Activated T-helper 2 cell treated with anti-CD3 and anti-CD28 coated beads, Interferon-gamma antibody, Interleukin-2, Interleukin-4, amounts not matched to agents 10 μg/mL and 5 μg/mL and 100 μg/mL, durations not matched to agents 14 hours and 24 hours and 36 hours (primary cell): ENCODE measurements around the gene NGB. TPM values are rescaled to one million over a fixed set of nuclear protein-coding genes. Genes with fewer than 3 reads are reported as not detected.
"Not testable (repeated sequence)": the region's sequence is repeated elsewhere in the genome, so short reads cannot be mapped to it uniquely, and the experiment has no call there.

Source experiments
- DNase-seq: peaks from one replicate; pipeline ENCODE4 v3.0.0; 2021; ENCODE audit warnings: low spot score
- H3K27ac Mint-ChIP-seq: one replicate; pipeline ENCODE4 v1.8.0; 2021; ENCODE audit warnings: mixed read lengths
- H3K27me3 Mint-ChIP-seq: one replicate; pipeline ENCODE4 v1.8.0; 2021; ENCODE audit warnings: low read depth, mixed read lengths
- H3K36me3 Mint-ChIP-seq: one replicate; pipeline ENCODE4 v1.8.0; 2021; ENCODE audit warnings: low read depth, mixed read lengths
- H3K4me1 Mint-ChIP-seq: one replicate; pipeline ENCODE4 v1.8.0; 2021; ENCODE audit warnings: low read depth, mixed read lengths
- H3K4me3 Mint-ChIP-seq: one replicate; pipeline ENCODE4 v1.8.0; 2021; ENCODE audit warnings: low read depth, mild to moderate bottlenecking, moderate library complexity, mixed read lengths
- H3K9me3 Mint-ChIP-seq: one replicate; pipeline ENCODE4 v1.8.0; 2021; ENCODE audit warnings: mixed read lengths
- intact Hi-C: fragments of 100-400 bp; cut with micrococcal nuclease; formaldehyde crosslinking; loops from one replicate; pipeline ENCODE4 v1.15.1; 2023
- total RNA-seq: library from RNA; stranded (reverse); gene quantifications from 2 replicates; pipeline ENCODE4 v1.2.3, GENCODE V29; 2022

The NGB gene
- total RNA-seq, 1 donor from 2014 or later, result not detected

- H3K27ac Mint-ChIP-seq, result no peak overlapping the region
- intact Hi-C loops, result no loop called here
Measured at GRCh38 chr14:77284066-77284465, 13.1 kb upstream of the NGB start.

DNA sequence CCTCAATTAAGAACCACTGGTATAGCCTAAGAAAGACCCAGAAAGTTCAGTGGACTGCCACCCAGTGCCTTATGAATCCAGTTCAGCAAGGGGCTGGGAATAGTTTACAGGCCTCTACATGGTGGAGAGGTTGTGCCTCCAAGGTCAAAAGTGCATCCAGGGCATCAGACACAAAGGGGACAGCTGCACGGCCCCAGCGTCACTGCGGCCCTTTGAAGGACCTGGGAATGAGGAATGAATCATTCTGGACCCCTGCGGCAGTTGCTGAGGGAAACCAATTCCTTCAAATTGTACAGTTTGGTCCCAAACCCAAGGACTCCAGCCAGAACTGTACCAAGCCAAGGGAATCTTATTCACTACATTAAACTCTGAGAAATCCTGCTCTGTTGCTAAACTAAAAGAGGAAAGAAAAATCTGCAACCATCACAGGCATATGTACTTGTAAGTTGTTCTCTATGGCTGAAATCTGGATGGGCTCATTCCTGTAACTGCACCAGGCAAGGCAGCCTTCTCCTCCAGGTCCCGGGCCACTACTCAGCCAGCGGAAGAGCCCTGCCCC is 10.9 kb upstream of the NGB start:
- H3K9me3 Mint-ChIP-seq, result no peaks in the 10 kb centered on the region
- intact Hi-C loops, result no loop called here
- no peaks in the 10 kb centered on the region for H3K27me3 Mint-ChIP-seq
- DNase-seq, result no peak
- H3K4me1 Mint-ChIP-seq, result no peaks in the 10 kb centered on the region
- H3K27ac Mint-ChIP-seq, result no peak overlapping the region
- H3K36me3 Mint-ChIP-seq, result peaks cover 3% of the 10 kb centered on the region
- no peak overlapping the region for H3K4me3 Mint-ChIP-seq

More at GRCh38 chr14:77284066-77284465, 13.1 kb upstream of the NGB start:
- peaks cover 3% of the 10 kb centered on the region for H3K36me3 Mint-ChIP-seq
- no peak for DNase-seq
- no peaks in the 10 kb centered on the region for H3K4me1 Mint-ChIP-seq
- H3K4me3 Mint-ChIP-seq, result no peak overlapping the region
- no peaks in the 10 kb centered on the region for H3K27me3 Mint-ChIP-seq
- no peaks in the 10 kb centered on the region for H3K9me3 Mint-ChIP-seq

- intact Hi-C loops, H3K4me1 Mint-ChIP-seq, DNase-seq, H3K9me3 Mint-ChIP-seq, H3K36me3 Mint-ChIP-seq, H3K27me3 Mint-ChIP-seq, H3K4me3 Mint-ChIP-seq, H3K27ac Mint-ChIP-seq: not testable (repeated sequence)
Measured at GRCh38 chr14:77280921-77281320, 9.9 kb upstream of the NGB start.

DNA sequence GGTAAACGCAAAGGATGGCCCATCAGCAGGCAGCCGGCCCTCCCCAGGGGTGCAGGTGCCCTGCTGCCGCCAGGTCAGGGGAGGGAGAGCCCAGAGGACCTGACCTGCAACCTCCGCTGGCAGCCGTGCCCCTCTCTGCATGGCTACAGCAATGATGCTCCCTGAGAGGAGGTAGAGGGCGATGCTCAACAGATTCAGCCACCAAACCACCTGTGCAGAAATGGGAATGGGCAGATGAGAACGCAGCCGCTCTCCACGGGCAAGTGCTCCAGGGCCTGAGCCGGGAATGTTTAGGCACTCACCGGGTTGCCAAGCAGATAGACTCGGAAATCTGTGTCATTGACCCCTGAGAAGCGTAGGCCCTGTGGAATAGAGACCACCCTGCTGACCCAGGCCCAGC is 8.7 kb upstream of the NGB start:
- Mint-ChIP-seq H3K4me1 (no peaks in the 10 kb centered on the region), H3K36me3 (no peaks in the 10 kb centered on the region), H3K27me3 (no peaks in the 10 kb centered on the region), H3K9me3 (no peaks in the 10 kb centered on the region), H3K4me3 (no peak overlapping the region), H3K27ac (no peak overlapping the region)
- no peak for DNase-seq
- intact Hi-C loops, result no loop called here

GRCh38 chr14:77278461-77279230 is 7.6 kb upstream of the NGB start:
- intact Hi-C loops, result no loop called here
- H3K36me3 Mint-ChIP-seq, result no peaks in the 10 kb centered on the region
- H3K9me3 Mint-ChIP-seq, result no peaks in the 10 kb centered on the region
- no peak for DNase-seq
- no peaks in the 10 kb centered on the region for H3K4me1 Mint-ChIP-seq
- no peak overlapping the region for H3K4me3 Mint-ChIP-seq
- H3K27ac Mint-ChIP-seq, result no peak overlapping the region
- no peaks in the 10 kb centered on the region for H3K27me3 Mint-ChIP-seq

- H3K9me3 Mint-ChIP-seq, result no peaks in the 10 kb centered on the region
- peaks cover 10% of the 10 kb centered on the region for H3K27me3 Mint-ChIP-seq
- intact Hi-C loops, result no loop called here
- DNase-seq, result no peak
- H3K4me3 Mint-ChIP-seq, result no peak overlapping the region
- H3K36me3 Mint-ChIP-seq, result no peaks in the 10 kb centered on the region
- H3K4me1 Mint-ChIP-seq, result no peaks in the 10 kb centered on the region
- H3K27ac Mint-ChIP-seq, result no peak overlapping the region
Measured at GRCh38 chr14:77276959-77277358, 6.0 kb upstream of the NGB start.

GRCh38 chr14:77276295-77276935 is 5.4 kb upstream of the NGB start:
- H3K4me1 Mint-ChIP-seq, result no peaks in the 10 kb centered on the region
- no peaks in the 10 kb centered on the region for H3K9me3 Mint-ChIP-seq
- H3K4me3 Mint-ChIP-seq, result no peak overlapping the region
- H3K27me3 Mint-ChIP-seq, result peaks cover 14% of the 10 kb centered on the region
- no peaks in the 10 kb centered on the region for H3K36me3 Mint-ChIP-seq
- DNase-seq, result no peak
- intact Hi-C loops, result no loop called here
- H3K27ac Mint-ChIP-seq, result no peak overlapping the region

GRCh38 chr14:77275601-77276017 is 4.6 kb upstream of the NGB start:
- no peaks in the 10 kb centered on the region for H3K9me3 Mint-ChIP-seq
- H3K27ac Mint-ChIP-seq, result no peak overlapping the region
- DNase-seq, result no peak
- H3K27me3 Mint-ChIP-seq, result peaks cover 17% of the 10 kb centered on the region
- H3K36me3 Mint-ChIP-seq, result no peaks in the 10 kb centered on the region
- H3K4me3 Mint-ChIP-seq, result no peak overlapping the region
- intact Hi-C loops, result no loop called here
- no peaks in the 10 kb centered on the region for H3K4me1 Mint-ChIP-seq

- DNase-seq, result no peak
- Mint-ChIP-seq H3K9me3 (no peaks in the 10 kb centered on the region), H3K27me3 (peaks cover 20% of the 10 kb centered on the region), H3K4me1 (no peaks in the 10 kb centered on the region), H3K36me3 (no peaks in the 10 kb centered on the region), H3K27ac (no peak overlapping the region), H3K4me3 (no peak overlapping the region)
- intact Hi-C loops, result no loop called here
Measured at GRCh38 chr14:77275041-77275580, 4.1 kb upstream of the NGB start.

GRCh38 chr14:77273796-77274195 is 2.8 kb upstream of the NGB start:
- intact Hi-C loops, result no loop called here
- Mint-ChIP-seq H3K27ac (no peak overlapping the region), H3K36me3 (no peaks in the 10 kb centered on the region), H3K27me3 (peaks cover 30% of the 10 kb centered on the region), H3K9me3 (no peaks in the 10 kb centered on the region), H3K4me3 (no peak overlapping the region), H3K4me1 (no peaks in the 10 kb centered on the region)
- no peak for DNase-seq

DNA sequence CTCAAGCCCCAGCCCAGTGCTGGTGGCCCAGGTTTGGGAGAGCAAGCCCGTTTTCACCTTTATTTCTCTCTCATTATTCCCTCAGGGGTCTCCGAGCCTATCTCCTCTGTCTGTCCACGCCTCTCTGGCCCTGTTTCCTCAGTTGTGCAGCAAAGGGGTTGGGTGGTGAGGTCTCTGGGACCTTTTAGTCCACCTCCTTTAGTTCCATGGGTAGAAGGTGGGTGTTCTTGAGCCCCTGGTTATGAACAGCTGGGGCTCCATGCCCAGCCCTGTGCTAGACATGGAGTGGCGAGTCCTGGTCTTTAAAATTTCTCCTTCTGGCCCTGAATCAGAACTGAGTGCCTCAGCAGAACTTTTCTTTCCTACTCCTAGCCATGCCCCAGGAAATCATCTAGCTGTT is 1.3 kb upstream of the NGB start:
- peaks cover 39% of the 10 kb centered on the region for H3K27me3 Mint-ChIP-seq
- H3K9me3 Mint-ChIP-seq, result no peaks in the 10 kb centered on the region
- DNase-seq, result no peak
- no peaks in the 10 kb centered on the region for H3K4me1 Mint-ChIP-seq
- no peaks in the 10 kb centered on the region for H3K36me3 Mint-ChIP-seq
- intact Hi-C loops, result no loop called here
- no peak overlapping the region for H3K27ac Mint-ChIP-seq
- H3K4me3 Mint-ChIP-seq, result no peak overlapping the region

- Mint-ChIP-seq H3K9me3 (no peaks in the 10 kb centered on the region), H3K36me3 (no peaks in the 10 kb centered on the region), H3K4me1 (no peaks in the 10 kb centered on the region), H3K27ac (no peak overlapping the region), H3K27me3 (peaks cover 39% of the 10 kb centered on the region), H3K4me3 (no peak overlapping the region)
- intact Hi-C loops, result no loop called here
- no peak for DNase-seq
Measured at GRCh38 chr14:77270361-77271112, 469 bp downstream of the NGB start.
